Ishikawa (cell line): ENCODE data around the gene ERVFRD-1.

Experiments
- CEBPB ChIP-seq: IDR thresholded peaks from 2 replicates; pipeline ENCODE4 v1.6.1; 2012
- CREB1 ChIP-seq: IDR thresholded peaks from 2 replicates; pipeline ENCODE4 v1.6.1; 2012; ENCODE audit warnings: low read depth
- EGR1 ChIP-seq: IDR thresholded peaks from 2 replicates; pipeline ENCODE4 v1.6.1; 2012
- EP300 ChIP-seq: IDR thresholded peaks from 2 replicates; pipeline ENCODE4 v1.6.1; 2012; ENCODE audit warnings: borderline replicate concordance
- FOXM1 ChIP-seq: IDR thresholded peaks from 2 replicates; pipeline ENCODE4 v1.6.1; 2012; ENCODE audit warnings: low read depth, borderline replicate concordance
- MAX ChIP-seq: IDR thresholded peaks from 2 replicates; pipeline ENCODE4 v1.6.1; 2012
- NFIC ChIP-seq: IDR thresholded peaks from 2 replicates; pipeline ENCODE4 v1.6.1; 2012
- RAD21 ChIP-seq: IDR thresholded peaks from 2 replicates; pipeline ENCODE4 v1.6.1; 2012; ENCODE audit warnings: low read depth
- REST ChIP-seq: IDR thresholded peaks from 2 replicates; pipeline ENCODE4 v1.6.1; 2012; ENCODE audit warnings: low read depth, mild to moderate bottlenecking
- TAF1 ChIP-seq: IDR thresholded peaks from 2 replicates; pipeline ENCODE4 v1.6.1; 2012; ENCODE audit warnings: low read depth, mild to moderate bottlenecking
- TCF12 ChIP-seq: IDR thresholded peaks from 2 replicates; pipeline ENCODE4 v1.6.1; 2012; ENCODE audit warnings: low read depth
- TEAD4 ChIP-seq: IDR thresholded peaks from 2 replicates; pipeline ENCODE4 v1.6.1; 2012
- USF1 ChIP-seq: IDR thresholded peaks from 2 replicates; pipeline ENCODE4 v1.6.1; 2012
- YY1 ChIP-seq: IDR thresholded peaks from 2 replicates; pipeline ENCODE4 v1.6.1; 2012; ENCODE audit warnings: low read depth
- ZBTB7A ChIP-seq: IDR thresholded peaks from 2 replicates; pipeline ENCODE4 v1.6.1; 2012; ENCODE audit warnings: low read depth

The ERVFRD-1 gene

GRCh38 chr6:11055127-11055627 is 56.3 kb downstream of the ERVFRD-1 start:
- TF ChIP-seq CREB1 (no peak), USF1 (no peak), FOXM1 (no peak), TEAD4 (no peak), YY1 (no peak), RAD21 (no peak), EP300 (no peak), TCF12 (no peak), EGR1 (no peak), MAX (no peak), NFIC (no peak), CEBPB (no peak), REST (no peak), ZBTB7A (no peak)

- no peak for TF ChIP-seq FOXM1
- TF ChIP-seq EGR1, result no peak
- no peak for TF ChIP-seq TEAD4
- TF ChIP-seq CREB1, result no peak
- no peak for TF ChIP-seq TCF12
- TF ChIP-seq YY1, result no peak
- TF ChIP-seq NFIC, result no peak
- no peak for TF ChIP-seq TAF1
- TF ChIP-seq USF1, result no peak
- no peak for TF ChIP-seq EP300
- no peak for TF ChIP-seq CEBPB
- no peak for TF ChIP-seq MAX
- TF ChIP-seq RAD21, result no peak
- TF ChIP-seq REST, result no peak
- TF ChIP-seq ZBTB7A, result no peak
These were observed 56.8 kb downstream of the ERVFRD-1 start for GRCh38 chr6:11054722-11055121.

GRCh38 chr6:11053307-11053706 is 58.2 kb downstream of the ERVFRD-1 start:
- TF ChIP-seq EP300, result no peak
- no peak for TF ChIP-seq YY1
- no peak for TF ChIP-seq TAF1
- TF ChIP-seq USF1, result no peak
- TF ChIP-seq ZBTB7A, result no peak
- TF ChIP-seq REST, result no peak
- no peak for TF ChIP-seq RAD21
- TF ChIP-seq CREB1, result no peak
- TF ChIP-seq NFIC, result no peak
